H1 (cell line): ENCODE data around the gene CBARP. TPM values are rescaled to one million over a fixed set of nuclear protein-coding genes. Genes with fewer than 3 reads are reported as not detected.

ENCODE experiments used
- CTCF ChIA-PET: fragments of 300-600 bp; sonication (Branson Sonifier 250); formaldehyde crosslinking; loops from one replicate; lab custom pipeline; 2021; ENCODE audit not compliant: partially characterized antibody; lab: Charles Lee
- POLR2A ChIA-PET: fragments of 300-600 bp; sonication (Branson Sonifier 250); formaldehyde crosslinking; loops from one replicate; lab custom pipeline; 2021; ENCODE audit warnings: inconsistent platforms; ENCODE audit not compliant: partially characterized antibody; lab: Charles Lee
- DNase-seq, 2 experiments: peaks; one replicate each; pipeline versions ENCODE4 v3.0.0 to v3.0.0-alpha.2; 2010 to 2022; ENCODE audit warnings: low spot score in 2 of 2, low read depth in 1 of 2, mixed read lengths in 1 of 2
- FAIRE-seq: peaks from 2 replicates; lab custom pipeline; 2011; peaks lifted over from hg19 to GRCh38; lab: Jason Lieb, UNC
- H2AFZ ChIP-seq: 2 replicates; pipeline ENCODE4 v1.8.1; 2012; ENCODE audit warnings: low read length, inconsistent platforms
- H2AK5ac ChIP-seq: 2 replicates; pipeline ENCODE4 v1.6.1; 2013; ENCODE audit warnings: low read depth, low read length
- H2BK120ac ChIP-seq: replicated peaks from 2 replicates; pipeline ENCODE3; 2013; ENCODE audit warnings: low read depth, low read length, inconsistent platforms
- H2BK12ac ChIP-seq: 2 replicates; pipeline ENCODE4 v1.6.1; 2013; ENCODE audit warnings: low read depth, low read length
- H2BK15ac ChIP-seq: 2 replicates; pipeline ENCODE4 v1.6.1; 2013; ENCODE audit warnings: low read length
- H2BK20ac ChIP-seq: 2 replicates; pipeline ENCODE4 v1.6.1; 2013; ENCODE audit warnings: low read length
- H2BK5ac ChIP-seq: 2 replicates; pipeline ENCODE4 v1.6.1; 2013; ENCODE audit warnings: low read depth, low read length
- H3K14ac ChIP-seq: 2 replicates; pipeline ENCODE4 v1.6.1; 2013; ENCODE audit warnings: inconsistent platforms; ENCODE audit not compliant: insufficient read length
- H3K18ac ChIP-seq: 2 replicates; pipeline ENCODE4 v1.6.1; 2013; ENCODE audit warnings: low read length; ENCODE audit errors: extremely low read depth
- H3K23ac ChIP-seq: 2 replicates; pipeline ENCODE4 v1.6.1; 2013; ENCODE audit warnings: inconsistent platforms; ENCODE audit not compliant: insufficient read length
- H3K23me2 ChIP-seq: 2 replicates; pipeline ENCODE4 v1.6.1; 2013; ENCODE audit warnings: low read depth, low read length
- H3K27ac ChIP-seq: 2 replicates; pipeline ENCODE4 v1.6.1; 2011; ENCODE audit warnings: low read depth, low read length, inconsistent platforms
- H3K27me3 ChIP-seq, 4 experiments: replicated peaks in 1 of 4; 1 replicate in 1 of 4; 2 replicates in 3 of 4; pipeline versions ENCODE4 v1.6.1 to v1.8.1; 2011 to 2013; ENCODE audit warnings: low read length in 3 of 4, mild to moderate bottlenecking in 3 of 4, inconsistent platforms in 2 of 4, mixed read lengths in 2 of 4, moderate library complexity in 1 of 4; ENCODE audit not compliant: control insufficient read depth in 3 of 4, insufficient read depth in 3 of 4; ENCODE audit errors: extremely low read depth in 1 of 4
- H3K36me3 ChIP-seq, 4 experiments: 2 replicates each; pipeline versions ENCODE4 v1.6.1 to v1.8.1; 2011 to 2013; ENCODE audit warnings: mild to moderate bottlenecking in 4 of 4, low read length in 3 of 4, moderate library complexity in 2 of 4, control low read depth in 1 of 4, inconsistent platforms in 1 of 4; ENCODE audit not compliant: insufficient read depth in 4 of 4, control insufficient read depth in 2 of 4
- H3K4ac ChIP-seq: replicated peaks from 2 replicates; pipeline ENCODE3; 2013; ENCODE audit warnings: low read length, low read depth, mixed read lengths, inconsistent platforms; ENCODE audit not compliant: insufficient read length
- H3K4me1 ChIP-seq, 4 experiments: replicated peaks in 1 of 4; 1 replicate in 1 of 4; 2 replicates in 3 of 4; pipeline versions ENCODE4 v1.6.1 to v1.8.1; 2011 to 2013; ENCODE audit warnings: low read length in 3 of 4, inconsistent platforms in 2 of 4, mixed read lengths in 1 of 4; ENCODE audit not compliant: insufficient read depth in 4 of 4, control insufficient read depth in 3 of 4
- H3K4me2 ChIP-seq, 2 experiments: 2 replicates each; pipeline versions ENCODE4 v1.6.1 to v1.8.1; 2011 to 2013; ENCODE audit warnings: low read depth in 2 of 2, low read length in 2 of 2, control low read depth in 1 of 2, inconsistent platforms in 1 of 2, mild to moderate bottlenecking in 1 of 2; ENCODE audit not compliant: insufficient read depth in 1 of 2
- H3K4me3 ChIP-seq, 4 experiments: fragments of 200-600, 300-600 bp in 1 of 4; sonication (generic), shearing (Covaris generic), sonication (Bioruptor Twin) in 1 of 4; 2 replicates each; pipeline versions ENCODE4 v1.5.1 to v1.8.1; 2011 to 2016; ENCODE audit warnings: low read length in 4 of 4, low read depth in 3 of 4, control low read depth in 2 of 4, inconsistent platforms in 2 of 4, mild to moderate bottlenecking in 2 of 4, mixed read lengths in 1 of 4, moderate library complexity in 1 of 4; ENCODE audit not compliant: insufficient read depth in 2 of 4; ENCODE audit errors: extremely low read depth in 1 of 4
- H3K56ac ChIP-seq: replicated peaks from 2 replicates; pipeline ENCODE3; 2013; ENCODE audit warnings: low read depth, mild to moderate bottlenecking, mixed read lengths, low read length, inconsistent platforms; ENCODE audit not compliant: insufficient read length
- H3K79me1 ChIP-seq: 2 replicates; pipeline ENCODE4 v1.6.1; 2013; ENCODE audit warnings: low read depth, low read length, control low read depth
- H3K79me2 ChIP-seq, 2 experiments: 2 replicates each; pipeline versions ENCODE4 v1.6.1 to v1.8.1; 2012 to 2013; ENCODE audit warnings: low read length in 2 of 2, mild to moderate bottlenecking in 2 of 2, inconsistent platforms in 1 of 2; ENCODE audit not compliant: insufficient read depth in 2 of 2, control insufficient read depth in 1 of 2
- H3K9ac ChIP-seq, 4 experiments: replicated peaks in 1 of 4; 1 replicate in 1 of 4; 2 replicates in 3 of 4; pipeline versions ENCODE4 v1.6.1 to v1.8.1; 2011 to 2013; ENCODE audit warnings: low read depth in 3 of 4, low read length in 3 of 4, control low read depth in 2 of 4, mild to moderate bottlenecking in 2 of 4, moderate library complexity in 2 of 4, inconsistent platforms in 1 of 4; ENCODE audit errors: extremely low read depth in 1 of 4
- H3K9me3 ChIP-seq, 2 experiments: 2 replicates each; pipeline versions ENCODE4 v1.6.1 to v1.8.1; 2012 to 2013; ENCODE audit warnings: mild to moderate bottlenecking in 2 of 2, moderate library complexity in 2 of 2, control low read depth in 1 of 2, inconsistent platforms in 1 of 2, low read depth in 1 of 2, low read length in 1 of 2, mixed read lengths in 1 of 2; ENCODE audit not compliant: insufficient read depth in 2 of 2
- H4K20me1 ChIP-seq, 2 experiments: replicated peaks in 1 of 2; 2 replicates each; pipeline versions ENCODE3 to v1.8.1; 2011 to 2013; ENCODE audit warnings: inconsistent platforms in 2 of 2, low read length in 2 of 2, mild to moderate bottlenecking in 1 of 2; ENCODE audit not compliant: insufficient read depth in 2 of 2, control insufficient read depth in 1 of 2
- H4K5ac ChIP-seq: 2 replicates; pipeline ENCODE4 v1.6.1; 2013; ENCODE audit warnings: low read length, low read depth, mixed read lengths, inconsistent platforms; ENCODE audit not compliant: insufficient read length
- H4K8ac ChIP-seq: 2 replicates; pipeline ENCODE4 v1.8.0; 2013; ENCODE audit warnings: mild to moderate bottlenecking, moderate library complexity, low read length, inconsistent platforms; ENCODE audit not compliant: insufficient read depth; ENCODE audit errors: extremely low read depth
- H4K91ac ChIP-seq: replicated peaks from 2 replicates; pipeline ENCODE3; 2013; ENCODE audit warnings: low read length, mixed read lengths, inconsistent platforms; ENCODE audit not compliant: insufficient read length
- GABPA ChIP-seq: IDR thresholded peaks from 2 replicates; pipeline ENCODE4 v1.6.1; 2011; ENCODE audit warnings: mild to moderate bottlenecking, low read length, moderate library complexity, borderline replicate concordance; ENCODE audit not compliant: insufficient read depth
- WGBS, 2 experiments: shearing (Covaris generic) in 1 of 2; methylation state at CpG; one replicate each; pipeline versions ENCODE4 v1.1.6 to v1.1.7; 2013 to 2015; ENCODE audit warnings: low lambda C conversion rate in 2 of 2, mixed read lengths in 2 of 2, inconsistent platforms in 1 of 2, low coverage in 1 of 2, missing lambda C conversion rate in 1 of 2; ENCODE audit not compliant: insufficient replicate concordance in 2 of 2, insufficient coverage in 1 of 2, insufficient read length in 1 of 2; ENCODE audit errors: extremely low coverage in 1 of 2, missing lambda C conversion rate in 1 of 2; 5-methylcytosine and 5-hydroxymethylcytosine counted together
- polyA plus RNA-seq, 7 experiments: library from polyadenylated mRNA; depleted of rRNA in 3 of 7; stranded (reverse) in 5 of 7; unstranded in 2 of 7; fragments of >200 nt in 5 of 7; fragments of 200-250 nt in 2 of 7; gene quantifications; 1 replicate in 5 of 7; 2 replicates in 1 of 7; 4 replicates in 1 of 7; pipeline versions ENCODE4 v1.2.1 to v1.2.3, GENCODE V29; 2011 to 2013; ENCODE audit warnings: missing spikeins in 2 of 7, mixed read lengths in 2 of 7
- total RNA-seq: library from RNA; stranded (reverse); fragmentation: NEBNext Ultra II Directional; extraction: Animal tissue kit (Norgen Biotek cat#: 25700); gene quantifications from 2 replicates; pipeline ENCODE4 v1.2.1, GENCODE V29; 2021
- TF ChIP-seq, protein P1 (sequence below): IDR thresholded peaks from 2 replicates; pipeline ENCODE4 v1.6.1; 2012; ENCODE audit warnings: inconsistent platforms

Gene CBARP
- total and polyA plus RNA-seq, 2 of the 8 experiments (the other 6 are each of a cell fraction or from before 2014, with no cell fraction given) = 4.9 to 14.7 TPM

DNA sequence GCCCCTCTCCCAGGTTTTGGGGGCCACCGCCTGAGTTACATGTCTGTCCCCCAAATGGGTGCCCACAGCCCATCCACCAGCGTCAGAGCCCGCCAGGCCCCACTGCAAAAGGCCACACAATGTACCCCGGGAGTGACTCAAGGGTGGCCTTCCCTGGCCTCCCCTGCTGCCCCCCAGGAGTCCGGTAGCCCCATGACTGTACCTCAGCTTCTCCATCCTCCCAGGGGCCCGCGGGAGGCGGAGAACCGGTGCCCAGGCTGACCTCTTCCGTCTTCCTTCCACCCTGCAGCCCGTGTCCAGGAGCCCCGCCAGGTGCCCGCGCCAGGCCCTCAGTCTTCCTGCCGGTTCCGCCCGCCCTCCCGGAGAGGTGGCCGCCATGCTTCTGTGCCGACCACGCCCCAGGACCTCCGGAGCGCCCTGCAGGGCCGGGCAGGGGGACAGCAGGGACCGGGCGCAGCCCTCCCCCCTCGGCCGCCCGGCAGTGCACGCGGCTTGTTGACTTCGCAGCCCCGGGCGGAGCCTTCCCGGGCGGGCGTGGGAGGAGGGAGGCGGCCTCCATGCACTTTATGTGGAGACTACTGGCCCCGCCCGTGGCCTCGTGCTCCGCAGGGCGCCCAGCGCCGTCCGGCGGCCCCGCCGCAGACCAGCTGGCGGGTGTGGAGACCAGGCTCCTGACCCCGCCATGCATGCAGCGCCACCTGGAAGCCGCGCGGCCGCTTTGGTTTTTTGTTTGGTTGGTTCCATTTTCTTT lies 10.3 kb downstream of the CBARP start:
- H3K14ac ChIP-seq = no peak overlapping the region
- H3K9ac ChIP-seq = no peak overlapping the region
- no peaks in the 10 kb centered on the region for H3K23me2 ChIP-seq
- H3K4me2 ChIP-seq = no peak overlapping the region
- H3K4me3 ChIP-seq = no peak overlapping the region
- peaks cover 8 to 15% of the 10 kb centered on the region in 2 experiments for H4K20me1 ChIP-seq
- POLR2A ChIA-PET = interaction anchor here (1.4 to 2.4 kb wide), 8 partner anchors 10 to 291 kb away, joined by 3 to 16 read pairs (median 5); partner anchors contain the start of gene CIRBP
- H3K27me3 ChIP-seq = no peaks in the 10 kb centered on the region
- H3K4ac ChIP-seq = no peak overlapping the region
- peak overlapping the region; percentile 35; the same call in 1 of the 2 replicates for H4K8ac ChIP-seq
- no peak overlapping the region for H2BK120ac ChIP-seq
- no peak overlapping the region for H4K5ac ChIP-seq
- no peak overlapping the region for H2BK15ac ChIP-seq
- H2BK20ac ChIP-seq = no peak overlapping the region
- H2BK5ac ChIP-seq = no peak overlapping the region
- CTCF ChIA-PET = no interaction called here
- H2AFZ ChIP-seq = no peak overlapping the region
- 0 out of 2 replicates have a peak, but pooled peaks have one; percentile 27 for TF ChIP-seq GABPA
- TF ChIP-seq, protein P1, sequence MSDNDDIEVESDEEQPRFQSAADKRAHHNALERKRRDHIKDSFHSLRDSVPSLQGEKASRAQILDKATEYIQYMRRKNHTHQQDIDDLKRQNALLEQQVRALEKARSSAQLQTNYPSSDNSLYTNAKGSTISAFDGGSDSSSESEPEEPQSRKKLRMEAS = no peak
- H3K79me1 ChIP-seq = no peaks in the 10 kb centered on the region; the same call in 1 of the 2 replicates
- no peak overlapping the region for H4K91ac ChIP-seq
- peaks cover 2 to 66% (median 3%) of the 10 kb centered on the region in 4 experiments; a peak in 5 of 8 replicates for H3K36me3 ChIP-seq
- no peak overlapping the region for H3K23ac ChIP-seq
- DNase-seq (peak in 1 of 2 experiments; percentile 57), FAIRE-seq (no peak)
- no peaks in the 10 kb centered on the region for H3K79me2 ChIP-seq
- 90% methylated on average over 26 of the region's 56 CpGs; no CpG with 5 or more reads in 1 of the 2 experiments for WGBS, 2 experiments
- H3K56ac ChIP-seq = no peak overlapping the region
- H2AK5ac ChIP-seq = no peak overlapping the region
- no peak overlapping the region for H3K27ac ChIP-seq
- H3K18ac ChIP-seq = no peak overlapping the region
- H2BK12ac ChIP-seq = no peak overlapping the region
- peaks cover 0 to 2% (median 0%) of the 10 kb centered on the region in 4 experiments; a peak in 3 of 7 replicates for H3K4me1 ChIP-seq
- H3K9me3 ChIP-seq = no peaks in the 10 kb centered on the region
